K562 (cell line): ENCODE data around the gene SIGLEC14. TPM values are rescaled to one million over a fixed set of nuclear protein-coding genes. Genes with fewer than 3 reads are reported as not detected.

Experiments
- BCL6 ChIP-seq: fragments of 250-450 bp; sonication (Bioruptor Pico); IDR thresholded peaks from 2 replicates; pipeline ENCODE4 v1.4.0; 2020
- CBX1 ChIP-seq: sonication (generic); IDR thresholded peaks from 2 replicates; pipeline ENCODE4 v1.6.1; 2016; ENCODE audit warnings: antibody characterized with exemption, low read depth, mild to moderate bottlenecking
- EHMT2 ChIP-seq: fragments of 450-650 bp; IDR thresholded peaks from 2 replicates; pipeline ENCODE4 v1.6.1; 2018; ENCODE audit warnings: antibody characterized with exemption
- EP400 ChIP-seq: fragments of 450-650 bp; IDR thresholded peaks from 2 replicates; pipeline ENCODE4 v1.6.1; 2017; ENCODE audit warnings: antibody characterized with exemption, mild to moderate bottlenecking, moderate library complexity
- HLTF ChIP-seq: fragments of 450-650 bp; IDR thresholded peaks from 2 replicates; pipeline ENCODE4 v1.6.1; 2016
- KAT2B ChIP-seq: IDR thresholded peaks from one replicate; pipeline ENCODE4 v1.6.1; 2012; ENCODE audit warnings: low read depth, mild to moderate bottlenecking, control low read depth, inconsistent platforms, low read length, moderate library complexity
- MTF1 ChIP-seq: fragments of 250-450 bp; sonication (Bioruptor Pico); IDR thresholded peaks from 2 replicates; pipeline ENCODE4 v1.9.0; 2021; ENCODE audit warnings: moderate library complexity, mild to moderate bottlenecking, inconsistent platforms, borderline replicate concordance
- MXI1 ChIP-seq: IDR thresholded peaks from 2 replicates; pipeline ENCODE4 v1.6.1; 2011; ENCODE audit warnings: low read depth, mild to moderate bottlenecking, improper control_type of control experiment, low read length
- NFXL1 ChIP-seq: fragments of 450-650 bp; formaldehyde crosslinking; IDR thresholded peaks from 2 replicates; pipeline ENCODE4 v1.4.0; 2021; ENCODE audit warnings: mild to moderate bottlenecking
- RFX1 ChIP-seq: fragments of 450-650 bp; IDR thresholded peaks from 2 replicates; pipeline ENCODE4 v1.6.1; 2016; ENCODE audit warnings: mild to moderate bottlenecking, moderate library complexity
- ZNF197 ChIP-seq: fragments of 200-800 bp; sonication (Bioruptor generic); IDR thresholded peaks from 2 replicates; pipeline ENCODE4 v1.6.1; 2016; ENCODE audit warnings: low read depth, missing genetic modification characterization, missing compliant biosample characterization
- polyA plus RNA-seq, 8 experiments: library from polyadenylated mRNA; depleted of rRNA in 4 of 8; stranded (reverse) in 5 of 8; unstranded in 3 of 8; fragments of >200 nt; fragmentation: Nextera tagmentation in 2 of 8; fragmentation: Illumina TruSeq in 1 of 8; extraction: Ambion mirVana in 2 of 8; extraction: Trizol in 1 of 8; gene quantifications; 2 replicates each; pipeline versions ENCODE4 v1.2.1 to v1.2.3, GENCODE V29; 2011 to 2014; ENCODE audit warnings: inconsistent platforms in 1 of 8, missing spikeins in 1 of 8
- total RNA-seq, 7 experiments: library from RNA; depleted of rRNA in 6 of 7; stranded (reverse); fragments of >200 nt in 6 of 7; fragmentation: Illumina TruSeq in 2 of 7; extraction: Trizol in 2 of 7; gene quantifications; 2 replicates each; pipeline versions ENCODE4 v1.2.1 to v1.2.3, GENCODE V29; 2011 to 2021; ENCODE audit warnings: low replicate concordance in 1 of 7
- TF ChIP-seq, protein P1 (sequence below): fragments of 450-650 bp; IDR thresholded peaks from 2 replicates; pipeline ENCODE4 v1.6.1; 2016; ENCODE audit warnings: mild to moderate bottlenecking, moderate library complexity
- TF ChIP-seq, protein P2 (sequence below): fragments of 450-650 bp; IDR thresholded peaks from 2 replicates; pipeline ENCODE4 v1.6.1; 2016; ENCODE audit warnings: mild to moderate bottlenecking

The SIGLEC14 gene
- total and polyA plus RNA-seq, 9 of the 15 experiments (the other 6 are each of a cell fraction or from before 2014, with no cell fraction given): not detected

DNA sequence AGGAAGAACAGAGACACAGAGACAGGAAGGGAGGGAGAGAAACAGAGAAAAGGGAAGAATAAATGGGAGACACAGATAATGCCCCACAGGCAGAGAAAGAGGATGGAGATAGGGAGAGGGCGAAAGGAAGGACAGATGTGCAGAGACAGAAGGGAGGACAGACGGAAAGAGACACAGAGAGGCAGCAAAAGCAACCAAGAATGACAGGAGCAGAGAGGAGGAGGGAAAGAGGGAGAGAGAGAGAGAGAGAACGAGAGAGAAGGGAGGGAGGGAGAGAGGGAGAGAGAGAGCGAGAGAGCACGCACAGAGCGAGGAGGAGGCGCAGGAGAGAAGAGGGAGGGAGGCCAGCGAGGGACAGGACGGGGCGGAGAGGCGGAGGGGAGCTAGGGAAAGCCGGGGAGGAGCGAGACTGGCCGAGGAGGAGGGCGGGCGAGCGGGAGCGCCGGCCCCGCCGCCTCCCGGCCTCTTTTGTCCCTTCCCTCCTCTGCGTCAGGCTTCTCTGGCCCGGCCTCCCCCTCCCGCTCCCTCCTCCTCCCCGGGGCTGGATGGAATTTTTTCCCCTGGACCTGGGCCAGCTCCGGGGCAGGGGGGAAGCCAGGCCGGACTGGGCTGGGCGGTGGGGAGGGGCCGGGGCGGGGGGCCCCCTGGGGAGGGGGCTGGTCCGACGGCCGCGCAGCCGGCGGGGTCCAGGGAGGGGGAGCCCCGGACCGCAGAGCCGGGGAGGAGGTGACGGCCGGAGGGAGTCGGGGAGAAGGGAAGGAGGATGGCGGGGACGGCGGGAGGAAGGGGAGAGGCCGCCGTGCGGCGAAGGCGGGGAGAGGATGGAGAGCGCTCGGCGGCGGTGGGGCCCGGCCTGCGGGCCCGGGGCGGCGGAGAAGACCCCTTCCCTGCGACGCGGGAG, 42.3 kb upstream of the SIGLEC14 start (continued):
- TF ChIP-seq, protein P1, sequence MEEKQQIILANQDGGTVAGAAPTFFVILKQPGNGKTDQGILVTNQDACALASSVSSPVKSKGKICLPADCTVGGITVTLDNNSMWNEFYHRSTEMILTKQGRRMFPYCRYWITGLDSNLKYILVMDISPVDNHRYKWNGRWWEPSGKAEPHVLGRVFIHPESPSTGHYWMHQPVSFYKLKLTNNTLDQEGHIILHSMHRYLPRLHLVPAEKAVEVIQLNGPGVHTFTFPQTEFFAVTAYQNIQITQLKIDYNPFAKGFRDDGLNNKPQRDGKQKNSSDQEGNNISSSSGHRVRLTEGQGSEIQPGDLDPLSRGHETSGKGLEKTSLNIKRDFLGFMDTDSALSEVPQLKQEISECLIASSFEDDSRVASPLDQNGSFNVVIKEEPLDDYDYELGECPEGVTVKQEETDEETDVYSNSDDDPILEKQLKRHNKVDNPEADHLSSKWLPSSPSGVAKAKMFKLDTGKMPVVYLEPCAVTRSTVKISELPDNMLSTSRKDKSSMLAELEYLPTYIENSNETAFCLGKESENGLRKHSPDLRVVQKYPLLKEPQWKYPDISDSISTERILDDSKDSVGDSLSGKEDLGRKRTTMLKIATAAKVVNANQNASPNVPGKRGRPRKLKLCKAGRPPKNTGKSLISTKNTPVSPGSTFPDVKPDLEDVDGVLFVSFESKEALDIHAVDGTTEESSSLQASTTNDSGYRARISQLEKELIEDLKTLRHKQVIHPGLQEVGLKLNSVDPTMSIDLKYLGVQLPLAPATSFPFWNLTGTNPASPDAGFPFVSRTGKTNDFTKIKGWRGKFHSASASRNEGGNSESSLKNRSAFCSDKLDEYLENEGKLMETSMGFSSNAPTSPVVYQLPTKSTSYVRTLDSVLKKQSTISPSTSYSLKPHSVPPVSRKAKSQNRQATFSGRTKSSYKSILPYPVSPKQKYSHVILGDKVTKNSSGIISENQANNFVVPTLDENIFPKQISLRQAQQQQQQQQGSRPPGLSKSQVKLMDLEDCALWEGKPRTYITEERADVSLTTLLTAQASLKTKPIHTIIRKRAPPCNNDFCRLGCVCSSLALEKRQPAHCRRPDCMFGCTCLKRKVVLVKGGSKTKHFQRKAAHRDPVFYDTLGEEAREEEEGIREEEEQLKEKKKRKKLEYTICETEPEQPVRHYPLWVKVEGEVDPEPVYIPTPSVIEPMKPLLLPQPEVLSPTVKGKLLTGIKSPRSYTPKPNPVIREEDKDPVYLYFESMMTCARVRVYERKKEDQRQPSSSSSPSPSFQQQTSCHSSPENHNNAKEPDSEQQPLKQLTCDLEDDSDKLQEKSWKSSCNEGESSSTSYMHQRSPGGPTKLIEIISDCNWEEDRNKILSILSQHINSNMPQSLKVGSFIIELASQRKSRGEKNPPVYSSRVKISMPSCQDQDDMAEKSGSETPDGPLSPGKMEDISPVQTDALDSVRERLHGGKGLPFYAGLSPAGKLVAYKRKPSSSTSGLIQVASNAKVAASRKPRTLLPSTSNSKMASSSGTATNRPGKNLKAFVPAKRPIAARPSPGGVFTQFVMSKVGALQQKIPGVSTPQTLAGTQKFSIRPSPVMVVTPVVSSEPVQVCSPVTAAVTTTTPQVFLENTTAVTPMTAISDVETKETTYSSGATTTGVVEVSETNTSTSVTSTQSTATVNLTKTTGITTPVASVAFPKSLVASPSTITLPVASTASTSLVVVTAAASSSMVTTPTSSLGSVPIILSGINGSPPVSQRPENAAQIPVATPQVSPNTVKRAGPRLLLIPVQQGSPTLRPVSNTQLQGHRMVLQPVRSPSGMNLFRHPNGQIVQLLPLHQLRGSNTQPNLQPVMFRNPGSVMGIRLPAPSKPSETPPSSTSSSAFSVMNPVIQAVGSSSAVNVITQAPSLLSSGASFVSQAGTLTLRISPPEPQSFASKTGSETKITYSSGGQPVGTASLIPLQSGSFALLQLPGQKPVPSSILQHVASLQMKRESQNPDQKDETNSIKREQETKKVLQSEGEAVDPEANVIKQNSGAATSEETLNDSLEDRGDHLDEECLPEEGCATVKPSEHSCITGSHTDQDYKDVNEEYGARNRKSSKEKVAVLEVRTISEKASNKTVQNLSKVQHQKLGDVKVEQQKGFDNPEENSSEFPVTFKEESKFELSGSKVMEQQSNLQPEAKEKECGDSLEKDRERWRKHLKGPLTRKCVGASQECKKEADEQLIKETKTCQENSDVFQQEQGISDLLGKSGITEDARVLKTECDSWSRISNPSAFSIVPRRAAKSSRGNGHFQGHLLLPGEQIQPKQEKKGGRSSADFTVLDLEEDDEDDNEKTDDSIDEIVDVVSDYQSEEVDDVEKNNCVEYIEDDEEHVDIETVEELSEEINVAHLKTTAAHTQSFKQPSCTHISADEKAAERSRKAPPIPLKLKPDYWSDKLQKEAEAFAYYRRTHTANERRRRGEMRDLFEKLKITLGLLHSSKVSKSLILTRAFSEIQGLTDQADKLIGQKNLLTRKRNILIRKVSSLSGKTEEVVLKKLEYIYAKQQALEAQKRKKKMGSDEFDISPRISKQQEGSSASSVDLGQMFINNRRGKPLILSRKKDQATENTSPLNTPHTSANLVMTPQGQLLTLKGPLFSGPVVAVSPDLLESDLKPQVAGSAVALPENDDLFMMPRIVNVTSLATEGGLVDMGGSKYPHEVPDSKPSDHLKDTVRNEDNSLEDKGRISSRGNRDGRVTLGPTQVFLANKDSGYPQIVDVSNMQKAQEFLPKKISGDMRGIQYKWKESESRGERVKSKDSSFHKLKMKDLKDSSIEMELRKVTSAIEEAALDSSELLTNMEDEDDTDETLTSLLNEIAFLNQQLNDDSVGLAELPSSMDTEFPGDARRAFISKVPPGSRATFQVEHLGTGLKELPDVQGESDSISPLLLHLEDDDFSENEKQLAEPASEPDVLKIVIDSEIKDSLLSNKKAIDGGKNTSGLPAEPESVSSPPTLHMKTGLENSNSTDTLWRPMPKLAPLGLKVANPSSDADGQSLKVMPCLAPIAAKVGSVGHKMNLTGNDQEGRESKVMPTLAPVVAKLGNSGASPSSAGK: no peak
- TF ChIP-seq CBX1 (no peak), EP400 (peak; percentile 45; the same call in 1 of the 2 replicates), RFX1 (no peak), KAT2B (no peak), MXI1 (no peak), BCL6 (CRISPR knock-in tag) (no peak), HLTF (peak; percentile 98), ZNF197 (CRISPR knock-in tag) (no peak), NFXL1 (CRISPR knock-in tag) (no peak), MTF1 (no peak), EHMT2 (peak; percentile 77)
- TF ChIP-seq, protein P2, sequence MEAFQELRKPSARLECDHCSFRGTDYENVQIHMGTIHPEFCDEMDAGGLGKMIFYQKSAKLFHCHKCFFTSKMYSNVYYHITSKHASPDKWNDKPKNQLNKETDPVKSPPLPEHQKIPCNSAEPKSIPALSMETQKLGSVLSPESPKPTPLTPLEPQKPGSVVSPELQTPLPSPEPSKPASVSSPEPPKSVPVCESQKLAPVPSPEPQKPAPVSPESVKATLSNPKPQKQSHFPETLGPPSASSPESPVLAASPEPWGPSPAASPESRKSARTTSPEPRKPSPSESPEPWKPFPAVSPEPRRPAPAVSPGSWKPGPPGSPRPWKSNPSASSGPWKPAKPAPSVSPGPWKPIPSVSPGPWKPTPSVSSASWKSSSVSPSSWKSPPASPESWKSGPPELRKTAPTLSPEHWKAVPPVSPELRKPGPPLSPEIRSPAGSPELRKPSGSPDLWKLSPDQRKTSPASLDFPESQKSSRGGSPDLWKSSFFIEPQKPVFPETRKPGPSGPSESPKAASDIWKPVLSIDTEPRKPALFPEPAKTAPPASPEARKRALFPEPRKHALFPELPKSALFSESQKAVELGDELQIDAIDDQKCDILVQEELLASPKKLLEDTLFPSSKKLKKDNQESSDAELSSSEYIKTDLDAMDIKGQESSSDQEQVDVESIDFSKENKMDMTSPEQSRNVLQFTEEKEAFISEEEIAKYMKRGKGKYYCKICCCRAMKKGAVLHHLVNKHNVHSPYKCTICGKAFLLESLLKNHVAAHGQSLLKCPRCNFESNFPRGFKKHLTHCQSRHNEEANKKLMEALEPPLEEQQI: no peak
